ENCODE results near the gene ACOT2.
"Not testable (repeated sequence)": the region's sequence is repeated elsewhere in the genome, so short reads cannot be mapped to it uniquely, and the experiment has no call there.

Gene ACOT2, protein sequence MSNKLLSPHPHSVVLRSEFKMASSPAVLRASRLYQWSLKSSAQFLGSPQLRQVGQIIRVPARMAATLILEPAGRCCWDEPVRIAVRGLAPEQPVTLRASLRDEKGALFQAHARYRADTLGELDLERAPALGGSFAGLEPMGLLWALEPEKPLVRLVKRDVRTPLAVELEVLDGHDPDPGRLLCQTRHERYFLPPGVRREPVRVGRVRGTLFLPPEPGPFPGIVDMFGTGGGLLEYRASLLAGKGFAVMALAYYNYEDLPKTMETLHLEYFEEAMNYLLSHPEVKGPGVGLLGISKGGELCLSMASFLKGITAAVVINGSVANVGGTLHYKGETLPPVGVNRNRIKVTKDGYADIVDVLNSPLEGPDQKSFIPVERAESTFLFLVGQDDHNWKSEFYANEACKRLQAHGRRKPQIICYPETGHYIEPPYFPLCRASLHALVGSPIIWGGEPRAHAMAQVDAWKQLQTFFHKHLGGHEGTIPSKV

DNA sequence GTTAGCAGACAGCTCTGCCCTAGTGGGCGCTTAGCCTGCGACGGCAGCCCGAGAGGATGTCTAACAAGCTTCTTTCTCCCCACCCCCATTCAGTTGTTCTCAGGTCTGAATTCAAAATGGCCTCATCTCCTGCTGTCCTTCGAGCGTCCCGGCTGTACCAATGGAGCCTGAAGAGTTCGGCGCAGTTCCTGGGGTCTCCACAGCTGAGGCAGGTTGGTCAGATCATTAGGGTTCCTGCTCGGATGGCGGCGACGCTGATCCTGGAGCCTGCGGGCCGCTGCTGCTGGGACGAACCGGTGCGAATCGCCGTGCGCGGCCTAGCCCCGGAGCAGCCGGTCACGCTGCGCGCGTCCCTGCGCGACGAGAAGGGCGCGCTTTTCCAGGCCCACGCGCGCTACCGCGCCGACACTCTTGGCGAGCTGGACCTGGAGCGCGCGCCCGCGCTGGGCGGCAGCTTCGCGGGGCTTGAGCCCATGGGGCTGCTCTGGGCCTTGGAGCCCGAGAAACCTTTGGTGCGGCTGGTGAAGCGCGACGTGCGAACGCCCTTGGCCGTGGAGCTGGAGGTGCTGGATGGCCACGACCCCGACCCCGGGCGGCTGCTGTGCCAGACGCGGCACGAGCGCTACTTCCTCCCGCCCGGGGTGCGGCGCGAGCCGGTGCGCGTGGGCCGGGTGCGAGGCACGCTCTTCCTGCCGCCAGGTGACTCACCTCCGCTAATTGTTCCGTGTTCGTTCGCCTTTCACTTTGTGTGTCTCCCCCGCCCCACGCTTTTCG is at the start of gene ACOT2:
ACOT2 (plus strand) TSS at position 29 of the 774 bp plus-strand sequence; CDS start at position 57, 28 bp downstream.
- peak; percentile 42 to 95 (median 58) for DNase-seq

DNA sequence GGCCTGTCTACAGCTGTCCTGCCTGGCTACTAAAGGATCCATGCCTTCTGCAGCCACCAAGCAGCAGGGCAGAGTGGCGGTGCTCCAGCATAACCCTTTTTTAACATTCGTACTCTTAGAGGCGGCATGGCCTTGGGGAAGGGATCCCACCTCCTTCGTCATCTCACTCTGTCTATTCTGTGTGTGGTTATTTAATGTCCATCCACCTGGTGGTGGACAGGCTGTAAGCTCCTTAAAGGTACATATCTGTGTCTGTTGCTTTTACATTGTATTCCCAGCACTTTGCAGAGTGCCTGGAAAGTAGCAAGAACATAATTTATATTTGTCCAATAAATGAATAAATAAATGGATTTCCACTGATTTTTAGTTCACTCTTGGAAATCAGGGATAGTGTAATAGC is 47.8 kb upstream of the ACOT2 start:
- no peak for DNase-seq
- intact Hi-C loops (cut with DNase I), result no loop called here

More for the DNA sequence above, at the start of gene ACOT2:
- intact Hi-C loops (cut with DNase I), result loop anchor here (5.0 kb wide), 1 partner anchor 77 kb away; the partner anchor contains the start of gene RIOX1

DNA sequence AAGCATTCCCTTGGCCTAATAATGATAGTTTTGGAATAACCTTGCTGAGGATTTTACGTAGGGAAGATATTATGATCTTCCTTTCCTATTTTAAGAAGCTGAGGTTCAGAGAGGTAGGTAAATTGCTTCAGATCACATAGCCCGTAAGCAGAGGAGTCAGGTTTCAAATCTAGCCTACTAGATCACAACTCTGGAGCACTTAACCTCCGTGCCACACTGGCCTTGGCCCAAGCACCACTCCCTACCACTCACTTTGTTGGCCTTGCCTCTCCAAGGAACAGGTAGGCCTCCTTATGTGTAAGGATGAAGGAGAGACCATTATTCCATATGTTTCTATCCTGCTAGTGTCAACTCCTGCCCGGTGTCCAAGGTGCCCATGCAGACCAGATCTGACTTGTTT is 44.5 kb upstream of the ACOT2 start:
- peak in 1 of 10 donors; percentile 9 for DNase-seq
- intact Hi-C loops (cut with DNase I), result no loop called here

DNA sequence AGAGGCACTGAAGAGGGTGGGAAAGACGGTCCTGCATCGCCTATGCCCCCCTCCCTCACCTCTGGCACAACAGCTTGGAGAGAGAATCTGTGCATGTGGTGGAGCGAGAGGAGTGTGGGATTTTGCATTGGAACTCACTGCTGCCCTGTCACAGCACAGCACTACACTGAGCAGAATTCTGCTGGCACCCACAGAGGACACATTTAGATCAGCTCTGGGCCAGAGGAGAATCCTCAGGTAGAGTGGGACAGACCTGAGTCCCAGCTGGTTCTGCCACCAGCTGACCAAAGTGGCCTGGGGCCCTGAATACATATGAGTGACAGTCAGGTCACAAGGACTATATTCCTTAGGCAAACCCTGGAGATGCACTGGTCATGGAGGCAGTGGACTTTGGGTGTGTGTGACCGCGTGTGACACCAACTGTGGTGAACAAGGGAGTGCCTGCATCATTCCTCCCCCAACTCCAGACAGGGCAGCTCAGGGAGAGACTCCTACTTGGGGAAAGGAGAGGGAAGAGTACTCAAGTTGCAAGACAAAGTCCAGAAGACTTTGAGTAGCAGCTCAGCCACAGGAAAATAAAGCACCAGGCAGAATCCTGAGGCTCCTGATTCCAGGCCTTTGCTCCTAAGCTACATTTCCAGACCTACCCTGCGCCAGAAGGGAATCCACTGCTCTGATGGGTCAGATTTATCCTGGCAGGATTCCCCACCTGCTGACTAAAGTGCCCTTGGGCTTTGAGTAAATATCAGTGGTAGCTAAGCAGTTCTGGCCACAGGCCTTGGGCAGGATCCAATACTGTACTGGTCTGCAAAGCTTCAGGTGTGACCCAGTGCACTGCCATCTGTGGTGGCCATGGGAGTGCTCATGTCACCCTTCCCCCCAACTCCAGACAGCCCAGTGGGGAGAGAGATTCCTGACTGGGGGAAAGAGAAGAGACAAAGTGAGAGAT is 42.7 kb upstream of the ACOT2 start:
- intact Hi-C loops (cut with DNase I), result no loop called here
- DNase-seq, result peak in 1 of 10 donors; percentile 28

DNA sequence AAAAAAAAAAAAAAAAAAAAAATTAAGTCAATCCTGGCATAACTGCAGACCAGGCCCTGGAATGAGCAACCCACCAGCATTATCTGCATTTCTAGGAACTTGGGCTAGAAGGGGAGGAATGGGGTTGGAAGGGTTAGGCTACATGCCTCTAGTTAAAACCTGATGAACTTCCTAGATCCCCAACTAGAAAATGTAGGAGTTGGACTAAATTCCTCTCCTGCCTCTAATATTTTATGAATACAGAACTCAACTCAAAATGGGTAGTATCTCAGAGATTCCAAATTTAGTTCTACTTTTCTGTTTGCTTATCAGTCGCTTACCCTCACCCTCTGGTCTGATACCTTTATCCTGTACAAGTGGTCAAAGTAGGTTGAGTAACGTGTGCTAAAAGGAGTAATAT is 39.7 kb upstream of the ACOT2 start:
- DNase-seq; intact Hi-C loops (cut with DNase I): not testable (repeated sequence)

DNA sequence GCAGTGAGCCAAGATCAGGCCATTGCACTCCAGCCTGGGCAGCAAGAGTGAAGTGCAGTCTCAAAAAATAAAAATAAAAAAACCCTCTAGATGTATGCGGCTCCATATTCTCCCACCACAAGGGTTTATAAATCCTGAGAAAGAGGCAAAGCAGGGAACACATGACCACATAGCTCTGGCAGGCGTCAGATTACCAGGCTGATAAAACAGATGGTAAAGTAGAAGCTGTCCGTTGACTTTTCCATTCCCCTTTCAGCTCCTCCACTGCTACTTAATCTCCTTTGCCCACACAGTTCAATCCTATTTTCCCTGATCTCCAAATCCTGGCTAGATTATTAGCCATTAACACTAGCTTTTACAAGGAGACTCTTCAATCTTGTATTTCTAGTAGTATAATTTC is 37.0 kb upstream of the ACOT2 start:
- DNase-seq; intact Hi-C loops (cut with DNase I): not testable (repeated sequence)

DNA sequence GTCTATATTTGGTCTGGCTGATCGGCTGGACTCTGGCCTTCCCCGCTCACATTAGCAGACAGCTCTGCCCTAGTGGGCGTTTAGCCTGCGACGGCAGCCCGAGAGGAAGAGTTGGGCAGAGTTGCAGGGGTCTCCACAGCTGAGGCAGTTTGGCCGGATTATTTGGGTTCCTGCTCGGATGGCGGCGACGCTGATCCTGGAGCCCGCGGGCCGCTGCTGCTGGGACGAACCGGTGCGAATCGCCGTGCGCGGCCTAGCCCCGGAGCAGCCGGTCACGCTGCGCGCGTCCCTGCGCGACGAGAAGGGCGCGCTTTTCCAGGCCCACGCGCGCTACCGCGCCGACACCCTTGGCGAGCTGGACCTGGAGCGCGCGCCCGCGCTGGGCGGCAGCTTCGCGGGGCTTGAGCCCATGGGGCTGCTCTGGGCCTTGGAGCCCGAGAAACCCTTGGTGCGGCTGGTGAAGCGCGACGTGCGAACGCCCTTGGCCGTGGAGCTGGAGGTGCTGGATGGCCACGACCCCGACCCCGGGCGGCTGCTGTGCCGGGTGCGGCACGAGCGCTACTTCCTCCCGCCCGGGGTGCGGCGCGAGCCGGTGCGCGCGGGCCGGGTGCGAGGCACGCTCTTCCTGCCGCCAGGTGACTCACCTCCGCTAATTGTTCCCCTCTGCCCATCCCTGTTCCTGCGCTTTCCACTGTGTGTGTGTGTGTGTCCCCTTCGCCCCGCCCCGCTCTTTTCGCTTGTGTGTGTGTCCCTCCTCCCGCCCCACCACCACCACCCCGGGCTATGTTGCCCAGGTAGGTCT is 31.6 kb upstream of the ACOT2 start:
- peak in 5 of 10 donors; percentile 12 to 87 (median 24) for DNase-seq

DNA sequence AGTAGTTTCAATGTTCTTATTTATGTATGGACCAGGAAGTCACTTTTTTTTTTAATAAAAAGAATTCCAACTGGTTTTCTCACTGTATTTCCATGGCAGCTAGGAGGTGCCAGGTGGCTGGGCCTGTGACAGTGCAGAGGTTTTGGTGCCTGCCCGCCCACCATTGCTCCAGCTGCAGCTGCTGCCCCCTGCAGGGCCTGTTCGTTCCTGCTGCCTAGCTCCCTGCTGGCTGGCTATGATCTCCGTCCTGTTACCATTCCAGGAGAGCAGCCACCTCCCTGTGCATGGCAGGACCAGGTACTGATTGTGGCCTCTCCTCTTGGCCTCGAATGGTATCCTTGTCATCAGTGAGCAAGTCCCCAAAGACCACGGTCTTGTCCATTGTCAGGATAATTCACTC is 30.0 kb upstream of the ACOT2 start:
- intact Hi-C loops (cut with DNase I), result not testable (repeated sequence)
- DNase-seq, result peak in 2 of 10 donors; percentile 21 to 49

More for the DNA sequence above, 31.6 kb upstream of the ACOT2 start:
- intact Hi-C loops (cut with DNase I), result not testable (repeated sequence)

DNA sequence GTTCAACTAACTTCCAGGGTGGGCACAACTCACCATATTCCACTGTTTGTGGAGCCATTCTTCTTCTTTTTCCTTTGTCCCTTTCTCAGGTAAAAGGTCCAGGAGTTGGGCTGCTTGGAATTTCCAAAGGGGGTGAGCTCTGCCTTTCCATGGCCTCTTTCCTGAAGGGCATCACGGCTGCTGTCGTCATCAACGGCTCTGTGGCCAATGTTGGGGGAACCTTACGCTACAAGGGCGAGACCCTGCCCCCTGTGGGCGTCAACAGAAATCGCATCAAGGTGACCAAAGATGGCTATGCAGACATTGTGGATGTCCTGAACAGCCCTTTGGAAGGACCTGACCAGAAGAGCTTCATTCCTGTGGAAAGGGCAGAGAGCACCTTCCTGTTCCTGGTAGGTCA is 26.1 kb upstream of the ACOT2 start:
- intact Hi-C loops (cut with DNase I); DNase-seq: not testable (repeated sequence)

DNA sequence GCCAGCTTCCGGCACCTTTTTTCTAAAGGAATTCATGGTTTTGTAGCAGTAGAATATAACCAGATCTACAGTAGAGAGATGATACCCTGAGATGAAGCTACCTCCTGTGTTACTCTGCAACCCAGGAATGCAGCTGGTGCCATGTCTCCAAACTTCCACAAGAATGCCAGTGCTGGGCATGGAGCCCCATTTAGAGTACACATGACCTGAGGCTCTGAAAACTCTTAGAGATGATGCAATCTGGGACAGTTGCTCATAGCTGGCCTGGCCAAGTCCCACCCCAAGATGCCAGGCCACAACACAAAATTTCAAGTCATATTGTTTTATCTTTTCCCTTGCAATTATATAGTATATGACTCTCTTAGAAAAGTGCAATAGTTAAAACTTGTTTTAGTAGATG is 23.7 kb upstream of the ACOT2 start:
- intact Hi-C loops (cut with DNase I); DNase-seq: not testable (repeated sequence)

DNA sequence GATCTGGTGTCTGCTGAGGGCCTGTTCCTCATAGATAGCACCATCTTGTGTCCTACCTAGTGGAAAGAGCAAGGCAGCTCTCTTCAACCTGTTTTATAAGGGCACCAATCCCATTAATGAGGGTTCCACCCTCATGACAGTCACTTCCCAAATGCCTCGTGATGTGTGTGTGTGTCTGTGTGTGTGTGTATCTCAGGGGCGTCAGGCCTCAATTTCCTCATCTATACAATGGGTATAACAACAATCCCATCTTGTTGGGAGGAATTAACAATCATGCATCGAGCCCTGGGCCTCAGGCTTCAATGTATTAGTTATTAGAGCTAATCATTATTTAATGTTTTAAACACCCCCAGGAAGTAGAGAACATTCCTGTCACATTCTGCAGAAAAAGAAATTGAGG is 19.9 kb upstream of the ACOT2 start:
- DNase-seq; intact Hi-C loops (cut with DNase I): not testable (repeated sequence)

DNA sequence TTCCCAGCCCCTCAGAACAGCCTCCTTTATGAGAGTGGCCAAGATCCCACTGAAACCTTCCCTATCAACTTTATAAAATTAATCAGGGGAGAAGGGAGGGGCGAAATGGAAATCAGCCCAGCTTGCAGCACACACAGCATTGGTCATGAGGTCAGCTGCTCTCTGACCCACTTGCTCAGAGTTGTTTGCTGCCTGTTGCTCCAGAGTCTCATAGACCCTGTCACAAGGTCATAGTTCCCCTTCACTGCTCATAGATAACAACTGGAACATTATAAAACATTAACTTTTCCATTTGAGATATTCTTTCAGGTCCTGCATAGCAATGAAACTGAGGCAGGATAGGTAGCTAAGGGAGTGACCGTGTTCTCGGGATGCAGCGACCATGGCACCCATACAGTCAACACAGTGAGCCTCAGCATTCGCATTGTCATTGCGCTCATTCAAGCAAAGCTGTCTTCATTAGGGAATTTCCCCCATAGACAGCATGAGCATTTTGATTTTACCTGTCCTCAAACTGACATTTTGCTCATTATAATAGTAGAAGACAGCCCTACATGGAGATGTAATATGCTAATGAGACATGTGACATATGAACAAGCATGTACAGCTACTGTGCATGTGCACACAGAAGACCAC is 19.0 kb upstream of the ACOT2 start:
- intact Hi-C loops (cut with DNase I); DNase-seq: not testable (repeated sequence)

DNA sequence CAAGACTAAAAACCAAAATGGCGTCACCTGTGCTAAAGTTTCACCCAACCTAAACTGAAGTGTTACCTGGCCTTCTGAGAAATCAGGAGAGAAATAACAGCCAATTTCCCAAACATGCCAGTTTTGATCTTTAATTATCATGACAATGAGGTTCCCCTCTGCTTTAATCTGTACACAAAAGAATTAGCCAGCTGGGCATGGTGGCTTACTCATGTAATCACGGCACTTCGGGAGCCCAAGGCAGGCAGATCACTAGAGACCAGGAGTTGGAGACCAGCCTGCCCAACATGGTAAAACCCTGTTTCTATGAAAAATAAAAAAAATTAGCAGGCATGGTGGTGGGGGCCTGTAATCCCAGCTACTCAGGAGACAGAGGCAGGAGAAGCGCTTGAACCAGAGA is 15.2 kb upstream of the ACOT2 start:
- intact Hi-C loops (cut with DNase I), result no loop called here
- DNase-seq, result no peak

DNA sequence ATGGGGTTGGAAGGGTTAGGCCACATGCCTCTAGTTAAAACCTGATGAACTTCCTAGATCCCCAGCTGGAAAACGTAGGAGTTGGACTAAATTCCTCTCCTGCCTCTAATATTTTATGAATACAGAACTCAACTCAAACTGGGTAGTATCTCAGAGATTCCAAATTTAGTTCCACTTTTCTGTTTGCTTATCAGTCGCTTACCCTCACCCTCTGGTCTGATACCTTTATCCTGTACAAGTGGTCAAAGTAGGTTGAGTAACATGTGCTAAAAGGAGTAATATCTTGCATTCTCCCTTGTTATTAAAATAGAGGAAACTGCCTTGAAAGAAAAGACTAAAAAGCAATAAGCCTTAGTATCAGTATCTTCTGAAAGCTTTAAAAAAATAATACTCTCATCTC is 11.8 kb upstream of the ACOT2 start:
- DNase-seq; intact Hi-C loops (cut with DNase I): not testable (repeated sequence)

DNA sequence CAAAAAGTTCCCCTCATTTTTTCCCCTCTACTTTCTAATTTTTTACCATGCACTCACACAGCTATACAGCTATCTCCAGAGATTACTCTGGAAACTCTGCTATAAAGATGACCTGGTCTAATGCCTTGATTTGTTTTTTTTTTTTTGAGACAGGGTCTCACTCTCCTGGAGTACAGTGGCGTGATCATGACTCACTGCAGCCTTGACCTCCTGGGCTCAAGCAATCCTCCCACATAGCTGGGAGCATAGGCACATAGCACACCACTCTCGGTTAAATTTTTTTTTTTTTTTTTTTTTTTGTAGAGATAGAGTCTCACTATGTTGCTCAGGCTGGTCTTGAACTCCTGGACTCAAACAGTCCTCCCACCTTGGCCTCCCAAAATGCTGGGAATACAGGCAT is 10.8 kb upstream of the ACOT2 start:
- DNase-seq; intact Hi-C loops (cut with DNase I): not testable (repeated sequence)

DNA sequence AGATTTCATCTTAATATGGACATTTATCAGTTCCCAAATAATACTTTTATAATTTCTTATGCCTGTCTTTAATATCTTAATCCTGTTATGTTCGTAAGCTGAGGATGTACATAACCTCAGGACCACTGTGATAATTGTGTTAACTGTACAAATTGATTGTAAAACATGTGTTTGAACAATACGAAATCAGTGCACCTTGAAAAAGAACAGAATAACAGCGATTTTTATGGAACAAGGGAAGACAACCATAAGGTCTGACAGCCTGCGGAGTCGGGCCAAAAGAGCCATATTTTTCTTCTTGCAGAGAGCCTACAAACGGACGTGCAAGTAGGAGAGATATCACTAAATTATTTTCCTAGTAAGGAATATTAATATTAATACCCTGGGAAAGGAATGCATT is 6.8 kb upstream of the ACOT2 start:
- intact Hi-C loops (cut with DNase I); DNase-seq: not testable (repeated sequence)

DNA sequence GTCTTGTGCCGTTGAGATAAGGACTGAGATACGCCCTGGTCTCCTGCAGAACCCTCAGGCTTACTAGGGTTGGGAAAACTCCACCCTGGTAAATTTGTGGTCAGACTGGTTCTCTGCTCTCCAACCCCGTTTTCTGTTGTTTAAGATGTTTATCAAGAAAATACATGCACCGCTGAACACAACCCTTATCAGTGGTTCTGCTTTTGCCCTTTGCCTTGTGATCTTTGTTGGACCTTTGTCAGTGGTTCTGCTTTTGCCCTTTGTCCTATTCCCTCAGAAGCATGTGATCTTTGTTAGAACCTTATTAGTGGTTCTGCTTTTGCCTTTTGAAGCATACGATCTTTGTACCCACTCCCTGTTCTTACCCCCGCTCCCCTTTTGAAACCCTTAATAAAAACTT is 6.3 kb upstream of the ACOT2 start:
- intact Hi-C loops (cut with DNase I); DNase-seq: not testable (repeated sequence)

DNA sequence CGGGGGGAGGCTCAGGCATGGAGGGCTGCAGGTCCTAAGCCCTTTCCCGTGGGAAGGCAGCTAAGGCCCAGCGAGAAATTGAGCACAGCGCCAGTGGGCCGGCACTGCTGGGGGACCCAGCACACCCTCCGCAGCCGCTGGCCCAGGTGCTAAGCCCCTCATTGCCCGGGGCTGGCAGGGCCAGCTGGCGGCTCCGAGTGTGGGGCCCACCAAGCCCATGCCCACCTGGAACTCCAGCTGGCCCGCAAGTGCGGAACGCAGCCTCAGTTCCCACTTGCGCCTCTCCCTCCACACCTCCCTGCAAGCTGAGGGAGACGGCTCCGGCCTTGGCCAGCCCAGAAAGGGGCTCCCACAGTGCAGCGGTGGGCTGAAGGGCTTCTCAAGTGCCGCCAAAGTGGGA is 2.6 kb upstream of the ACOT2 start:
- DNase-seq, result peak in 1 of 10 donors; percentile 52
- intact Hi-C loops (cut with DNase I), result loop anchor here (5.0 kb wide), 1 partner anchor 74 kb away; the partner anchor contains the start of gene RIOX1

DNA sequence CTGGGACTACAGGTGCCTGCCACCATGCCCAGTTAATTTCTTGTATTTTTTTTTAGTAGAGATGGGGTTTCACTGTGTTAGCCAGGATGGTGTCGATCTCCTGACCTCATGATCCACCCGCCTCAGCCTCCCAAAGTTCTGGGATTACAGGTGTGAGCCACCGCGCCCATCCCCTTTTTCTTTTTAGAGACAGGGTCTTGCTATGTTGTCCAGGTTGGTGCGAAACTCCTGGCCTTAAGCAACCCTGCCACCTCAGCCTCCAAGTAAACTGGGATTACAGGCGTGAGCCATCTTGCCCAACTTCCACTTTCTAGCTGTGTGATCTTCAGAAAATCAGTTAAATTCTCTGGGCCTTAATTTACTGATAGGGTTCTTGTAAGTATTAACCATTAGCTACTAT is 2.1 kb upstream of the ACOT2 start:
- DNase-seq, result not testable (repeated sequence)
- intact Hi-C loops (cut with DNase I), result loop anchor here (5.0 kb wide), 1 partner anchor 75 kb away; the partner anchor contains the start of gene RIOX1

Measured in posterior cingulate gyrus (tissue), 11 donors.